Esophagus muscularis mucosa (tissue), 3 donors: Measurements from ENCODE around the gene USP35.

Experiments used
- CTCF ChIP-seq, 3 experiments: fragments of 200-600 bp in 2 of 3; fragments of 450-650 bp in 1 of 3; sonication (generic) in 2 of 3; IDR thresholded peaks; one replicate each; pipeline ENCODE4 v1.5.1; 2017 to 2019; ENCODE audit warnings: antibody characterized with exemption in 3 of 3, mild to moderate bottlenecking in 2 of 3, moderate library complexity in 1 of 3
- POLR2A ChIP-seq: fragments of 450-650 bp; IDR thresholded peaks from one replicate; pipeline ENCODE4 v1.6.1; 2017; ENCODE audit warnings: antibody characterized with exemption, moderate library complexity, mild to moderate bottlenecking, low read depth

- no peak for TF ChIP-seq CTCF (IDR thresholded peaks at IDR 0.05)
- TF ChIP-seq POLR2A: no peak
Observed at GRCh38 chr11:78168539-78169477, 19.9 kb upstream of the USP35 start.
